HG03103 (cell line): Measurements from ENCODE around the gene SLC17A3.

ENCODE experiments used
- ATAC-seq: cut with Tn5 transposase; IDR thresholded peaks from one replicate; pipeline ENCODE4 v1.9.1; 2021; ENCODE audit warnings: low read depth; ENCODE audit not compliant: unreplicated experiment

SLC17A3 gene

GRCh38 chr6:25874118-25874517 is at the start of gene SLC17A3:
Gene SLC17A3 (minus strand): TSS chr6:25874243. CDS start chr6:25868387, 5,856 bp downstream.
- no peak for ATAC-seq

DNA sequence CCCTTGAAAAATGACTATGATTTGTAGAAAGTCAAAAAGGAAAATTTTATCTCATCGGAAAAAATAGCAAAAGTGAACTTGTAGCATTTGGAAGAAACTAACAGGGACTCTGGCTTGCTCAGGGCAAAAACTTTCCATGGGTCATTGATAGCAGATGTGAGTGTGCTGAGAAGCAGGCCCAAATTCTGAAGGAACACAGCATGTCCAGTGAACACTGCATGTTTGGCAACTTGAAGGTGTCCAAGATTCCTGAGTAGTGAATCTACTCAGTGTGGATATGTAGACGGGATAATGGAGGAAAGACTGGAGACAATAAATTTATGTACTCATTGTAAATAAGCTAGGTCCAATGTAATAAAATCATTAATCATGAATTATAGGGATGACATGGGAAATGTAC is 48.3 kb upstream of the SLC17A3 start:
- no peak for ATAC-seq

DNA sequence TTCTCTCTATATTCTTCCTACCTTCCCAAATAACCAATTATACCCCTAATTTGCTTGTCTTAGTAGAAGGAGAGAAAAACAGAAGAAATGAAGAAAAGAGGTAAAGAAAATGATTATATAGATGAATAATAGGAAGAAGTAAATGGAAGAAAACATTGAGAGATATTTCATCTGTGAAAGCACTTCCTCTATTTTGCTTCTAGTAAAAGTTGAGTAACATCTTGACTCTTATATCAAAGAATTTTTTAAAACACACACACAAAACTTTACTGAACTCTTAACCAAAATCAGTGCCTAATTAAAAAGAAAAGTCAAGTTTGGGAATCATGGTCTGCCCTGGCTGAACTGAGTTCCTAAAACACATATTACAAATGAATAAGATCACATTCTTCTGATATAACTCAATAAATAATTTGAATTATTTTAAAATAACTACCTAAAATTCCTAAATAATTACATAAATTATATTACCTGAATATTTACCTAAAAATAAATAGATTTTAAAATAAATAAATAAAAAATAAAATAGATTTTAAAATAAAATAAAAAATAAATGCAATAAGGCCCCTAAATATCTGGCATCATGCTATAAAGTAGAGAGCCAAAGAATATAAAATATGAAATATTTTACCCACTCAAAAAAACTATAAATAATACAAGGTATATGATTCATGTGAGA is 47.6 kb upstream of the SLC17A3 start:
- no peak for ATAC-seq

DNA sequence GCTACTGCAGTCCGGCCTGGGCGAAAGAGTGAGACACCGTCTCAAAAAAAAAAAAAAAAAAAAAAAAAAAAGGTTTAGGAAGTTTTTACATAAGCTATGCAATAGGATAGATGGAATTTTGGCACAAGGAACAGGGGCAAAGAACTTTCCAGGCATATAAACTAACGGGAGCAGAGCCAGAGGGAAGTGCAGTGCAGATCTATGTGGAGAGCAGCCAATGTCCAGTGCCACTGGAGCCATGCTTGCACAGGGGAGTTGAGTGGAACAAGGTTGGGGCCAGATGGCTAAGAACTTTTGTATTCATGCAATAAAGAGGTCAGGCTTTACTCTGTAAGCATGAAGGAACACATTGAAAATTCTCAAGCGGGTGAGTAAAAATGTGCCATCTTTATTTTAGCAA is 45.6 kb upstream of the SLC17A3 start:
- no peak for ATAC-seq

GRCh38 chr6:25918083-25918683 is 44.1 kb upstream of the SLC17A3 start:
- ATAC-seq: no peak

DNA sequence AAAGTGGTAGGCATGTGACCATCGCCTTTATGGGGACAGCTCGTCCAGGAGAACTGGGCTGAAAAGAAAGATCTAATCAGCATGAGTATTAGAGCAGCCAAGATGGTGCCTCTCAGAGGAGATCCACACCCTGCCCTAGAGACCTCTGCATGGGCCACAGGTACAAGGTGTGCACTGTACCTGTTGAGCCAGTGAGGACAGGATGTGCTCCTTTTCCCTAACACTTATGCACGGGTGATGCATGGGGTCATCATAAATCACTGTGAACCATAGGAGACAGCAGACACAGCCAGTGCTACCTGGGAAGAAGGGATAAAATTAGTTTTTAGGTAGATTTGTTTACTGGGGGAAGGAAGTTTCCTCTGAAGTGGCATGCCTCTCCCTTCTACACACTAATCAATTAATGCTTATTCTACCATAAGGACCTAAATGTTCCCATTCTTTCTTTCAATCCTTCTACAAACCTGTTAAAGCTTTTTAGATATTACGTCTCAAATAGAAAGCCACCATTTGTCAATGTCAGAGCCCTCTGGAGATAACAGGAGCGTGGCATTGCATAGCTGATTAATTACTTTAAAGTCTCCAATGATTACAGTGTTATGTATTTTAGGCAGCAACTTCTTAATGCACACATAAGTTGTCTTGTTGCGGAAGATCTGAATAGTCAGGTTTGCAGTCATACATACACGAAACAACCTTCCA is 42.9 kb upstream of the SLC17A3 start:
- no peak for ATAC-seq

DNA sequence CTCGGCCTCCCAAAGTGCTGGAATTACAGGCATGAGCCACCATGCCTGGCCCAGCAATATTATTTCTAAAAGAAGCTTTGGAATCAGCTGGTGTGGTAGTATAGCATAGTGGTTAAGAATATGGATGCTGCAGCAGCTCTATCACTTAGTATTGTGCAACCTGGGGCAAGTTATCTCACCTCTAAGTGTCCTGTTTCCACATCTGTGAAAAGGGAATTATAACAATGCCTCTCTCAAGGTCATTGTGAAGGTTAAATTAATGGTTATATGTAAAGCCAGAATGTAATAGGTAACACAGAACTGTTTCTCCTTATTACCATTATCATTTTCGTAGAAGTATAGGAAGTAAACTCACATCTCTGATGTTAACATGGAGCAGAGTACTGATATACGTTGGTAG is 42.3 kb upstream of the SLC17A3 start:
- no peak for ATAC-seq

GRCh38 chr6:25913741-25914140 is 39.7 kb upstream of the SLC17A3 start:
- ATAC-seq: no peak

DNA sequence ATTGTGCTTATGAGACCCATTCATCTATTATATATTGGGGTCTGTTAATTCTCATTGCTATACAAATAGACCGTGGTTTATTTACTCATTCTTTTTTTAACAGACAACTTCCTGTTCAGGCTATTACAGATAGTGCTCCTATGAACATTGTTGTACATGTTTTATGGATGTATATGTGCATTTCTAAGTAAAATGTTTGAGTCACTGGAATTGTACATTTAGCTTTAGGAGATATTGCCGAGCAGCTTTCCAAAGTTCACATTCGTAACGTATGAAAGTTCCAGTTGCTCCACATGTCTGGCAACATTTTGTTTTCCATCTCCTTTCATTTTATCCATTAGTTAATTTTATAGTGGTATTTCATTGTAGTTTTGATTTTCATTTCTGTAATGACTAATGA is 37.3 kb upstream of the SLC17A3 start:
- ATAC-seq: no peak

GRCh38 chr6:25907475-25908014 is 33.5 kb upstream of the SLC17A3 start:
- no peak for ATAC-seq

DNA sequence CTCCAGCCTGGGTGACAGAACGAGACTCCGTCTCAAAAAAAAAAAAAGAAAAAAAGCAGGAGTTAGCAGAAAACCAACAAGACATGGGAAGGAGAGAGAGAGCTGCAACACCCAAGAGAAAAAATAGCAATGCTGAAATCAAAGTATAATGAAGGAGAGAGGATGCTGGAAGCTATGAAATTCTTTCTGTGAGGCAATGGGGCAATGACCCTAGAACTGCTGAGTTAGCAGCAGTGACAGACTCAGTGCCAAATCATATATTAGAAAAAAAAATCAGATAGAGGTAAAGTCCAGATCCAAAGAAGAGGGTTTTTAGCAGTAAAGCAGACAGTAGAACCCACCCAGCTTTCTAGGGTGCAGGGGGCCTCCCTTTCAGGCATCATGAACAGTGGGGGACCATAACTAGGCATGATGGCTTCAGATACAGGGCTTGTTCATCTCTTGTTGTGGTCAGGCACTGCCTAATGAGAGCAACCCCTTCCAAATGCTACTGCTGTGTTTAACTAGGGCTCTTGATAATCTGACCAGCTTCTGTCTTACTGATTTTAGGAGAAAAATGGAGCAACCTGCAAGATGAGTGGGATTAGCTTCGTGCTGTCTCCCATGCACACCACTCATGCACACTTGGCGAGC is 29.5 kb upstream of the SLC17A3 start:
- no peak for ATAC-seq

GRCh38 chr6:25902071-25902470 is 28.0 kb upstream of the SLC17A3 start:
- ATAC-seq: no peak

GRCh38 chr6:25900843-25901242 is 26.8 kb upstream of the SLC17A3 start:
- no peak for ATAC-seq

DNA sequence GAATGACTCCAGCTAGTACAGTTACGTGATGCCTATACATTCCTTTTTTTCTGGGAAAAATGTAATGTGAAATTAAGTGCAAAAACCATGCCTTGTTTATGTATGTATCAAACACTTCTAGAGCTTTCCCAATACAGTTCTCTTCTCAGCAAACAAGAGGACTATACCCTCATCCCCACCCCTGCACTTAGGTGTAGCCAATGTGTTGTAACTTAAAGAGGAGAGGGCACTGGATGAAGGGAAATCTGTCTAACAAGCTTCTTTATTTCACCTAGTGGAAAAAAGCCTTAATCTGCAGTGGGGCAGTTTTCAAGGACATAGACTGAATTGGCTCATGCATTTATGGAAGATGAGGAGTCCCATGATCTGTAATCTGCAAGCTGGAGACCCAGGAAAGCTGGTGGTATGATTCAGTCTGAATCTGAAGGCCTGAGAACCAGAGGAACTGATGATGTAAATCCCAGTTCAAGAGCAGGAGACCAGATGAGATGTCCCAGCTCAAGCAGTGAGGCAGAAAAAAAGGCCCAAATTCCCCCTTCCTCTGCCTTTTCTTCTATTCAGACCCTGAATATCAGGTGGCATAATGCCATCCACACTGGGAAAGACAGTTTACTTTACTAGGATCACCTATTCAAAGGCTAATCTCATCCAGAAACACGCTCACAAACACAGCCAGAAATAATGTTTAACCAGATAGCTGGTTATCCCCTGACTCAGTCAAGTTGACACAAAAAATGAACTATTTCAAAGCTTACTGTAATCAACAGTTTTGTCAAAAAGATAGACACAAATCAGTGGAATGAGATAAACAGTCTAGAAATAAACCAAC is 25.8 kb upstream of the SLC17A3 start:
- no peak for ATAC-seq

- ATAC-seq: no peak
Observed at GRCh38 chr6:25899123-25899522, 25.1 kb upstream of the SLC17A3 start.

DNA sequence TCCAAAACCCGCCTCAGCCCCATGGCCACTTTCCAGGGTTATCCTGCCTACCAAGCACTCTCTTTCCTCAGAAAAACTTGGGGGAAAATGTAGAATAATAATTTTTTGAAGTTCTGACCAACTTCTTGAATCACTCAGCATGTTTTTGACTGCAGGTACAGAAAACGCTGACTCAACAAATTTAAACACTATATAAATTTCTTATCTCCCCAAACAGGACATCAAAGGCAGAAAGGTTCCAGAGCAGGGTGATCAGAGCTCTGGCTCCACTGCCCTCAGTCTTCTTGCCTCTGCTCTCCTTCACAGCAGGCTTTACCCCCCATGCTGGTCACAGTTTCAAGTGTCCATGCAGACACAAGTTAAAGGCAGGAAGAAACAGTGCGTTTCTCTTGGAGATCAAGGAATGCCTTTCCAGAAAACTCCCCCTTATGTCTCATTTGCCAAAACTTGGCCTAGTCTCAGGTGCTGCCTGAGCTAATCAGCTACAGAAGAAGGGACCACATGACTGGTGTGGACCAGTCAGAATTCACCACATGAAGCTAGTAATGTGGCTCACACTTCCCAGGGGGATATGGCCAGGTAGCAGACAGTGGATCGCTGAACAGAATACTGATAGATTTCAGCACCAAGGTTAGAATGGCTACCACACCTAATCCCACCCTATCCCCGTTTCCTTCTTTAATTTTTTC is 24.4 kb upstream of the SLC17A3 start:
- ATAC-seq: no peak

GRCh38 chr6:25896252-25896651 is 22.2 kb upstream of the SLC17A3 start:
- no peak for ATAC-seq

DNA sequence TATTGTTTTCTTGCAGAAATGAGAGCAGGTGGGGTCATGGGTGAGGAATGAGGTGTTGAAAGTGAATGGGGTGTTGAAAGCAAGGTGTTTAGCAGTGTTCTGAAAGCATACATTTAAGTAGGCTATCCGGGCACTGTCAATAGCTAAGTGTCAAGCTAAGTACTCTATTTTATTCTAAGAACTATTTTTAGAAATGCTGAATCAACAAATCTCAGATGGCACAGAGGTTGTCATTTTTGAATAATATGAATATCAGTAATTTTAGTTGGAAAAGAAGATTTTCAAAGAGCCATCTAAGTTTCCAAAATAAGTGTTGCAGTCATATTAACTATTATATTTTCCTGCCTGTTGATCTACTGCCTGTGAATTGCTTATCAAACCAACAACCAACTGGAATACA is 21.7 kb upstream of the SLC17A3 start:
- no peak for ATAC-seq

DNA sequence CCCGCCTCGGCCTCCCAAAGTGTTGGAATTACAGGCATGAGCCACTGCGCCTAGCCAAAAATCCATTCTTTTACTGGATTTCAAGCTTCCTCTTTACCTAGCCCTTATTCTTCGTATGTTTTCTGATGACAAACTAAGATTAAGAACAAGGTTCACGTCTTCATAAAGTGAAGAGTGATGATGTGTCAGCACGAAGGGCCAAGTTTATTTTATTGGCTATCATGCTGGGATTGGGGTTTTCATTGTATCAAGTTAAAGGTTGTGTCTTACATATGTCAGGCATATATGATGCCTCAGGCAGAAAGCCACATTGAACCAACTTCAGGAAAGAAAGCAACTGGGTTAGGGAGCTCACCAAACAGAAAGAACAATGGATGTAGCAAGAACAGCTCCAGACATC is 19.7 kb upstream of the SLC17A3 start:
- ATAC-seq: no peak

DNA sequence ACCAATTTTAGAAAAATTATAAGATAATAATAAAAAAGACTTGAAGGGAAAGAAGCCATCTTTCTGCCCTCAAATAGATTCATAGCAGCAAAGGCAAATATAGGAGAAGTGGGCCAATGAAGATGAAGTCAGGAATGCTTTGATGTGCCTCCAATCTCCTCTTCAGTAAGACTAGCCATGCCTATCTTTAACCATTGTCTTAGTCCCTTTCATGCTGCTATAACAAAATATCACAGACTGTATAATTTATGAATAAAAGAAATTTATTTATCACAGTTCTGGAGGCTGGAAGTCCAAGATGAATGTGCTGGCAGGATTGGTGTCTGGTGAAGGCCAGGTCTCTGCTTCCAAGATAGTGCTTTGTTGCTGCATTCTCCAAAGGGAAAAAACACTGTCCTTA is 18.8 kb upstream of the SLC17A3 start:
- ATAC-seq: no peak
